ENCODE data around the gene HKDC1. TPM values are rescaled to one million over a fixed set of nuclear protein-coding genes. Genes with fewer than 3 reads are reported as not detected.
"Not testable (repeated sequence)": the region's sequence is repeated elsewhere in the genome, so short reads cannot be mapped to it uniquely, and the experiment has no call there.

The HKDC1 gene
- total RNA-seq, 1 donor from 2014 or later, result 12.0 TPM

DNA sequence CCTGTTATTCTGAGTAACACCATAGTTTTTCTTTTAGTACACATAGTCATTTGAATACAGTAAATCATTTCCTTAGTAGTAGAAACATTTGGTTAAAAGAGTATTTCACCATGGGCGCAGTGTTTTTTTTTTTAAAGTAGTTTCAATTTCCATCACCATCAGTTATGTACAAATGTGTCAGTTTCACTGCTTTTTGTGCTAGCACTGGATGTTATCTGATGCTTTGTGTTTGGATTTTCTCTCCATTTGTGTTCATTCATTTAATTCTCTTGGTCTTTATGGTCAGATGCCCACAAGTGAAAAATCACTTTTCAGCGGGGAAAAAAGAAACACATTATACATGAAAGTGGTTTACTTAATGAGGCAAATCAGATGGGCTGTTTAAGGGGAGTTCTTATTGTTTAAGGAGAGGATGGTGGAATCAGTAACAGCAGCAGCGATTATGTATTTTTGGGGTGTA, 42.2 kb downstream of the HKDC1 start:
- ATAC-seq (no peak), DNase-seq (ENCODE audit: low spot score) (no peak)
- intact Hi-C loops (cut with DNase I), result no loop called here

DNA sequence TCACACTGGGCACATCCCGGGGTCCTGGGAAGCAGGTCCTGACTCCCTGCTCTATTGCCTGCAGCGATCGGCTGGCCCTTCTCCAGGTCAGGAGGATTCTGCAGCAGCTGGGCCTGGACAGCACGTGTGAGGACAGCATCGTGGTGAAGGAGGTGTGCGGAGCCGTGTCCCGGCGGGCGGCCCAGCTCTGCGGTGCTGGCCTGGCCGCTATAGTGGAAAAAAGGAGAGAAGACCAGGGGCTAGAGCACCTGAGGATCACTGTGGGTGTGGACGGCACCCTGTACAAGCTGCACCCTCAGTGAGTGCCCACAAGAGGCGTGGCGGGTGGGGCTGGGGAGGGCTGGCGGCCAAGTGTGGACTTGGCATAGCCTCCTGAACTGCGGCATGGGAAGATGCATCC, 45.4 kb downstream of the HKDC1 start:
- DNase-seq (ENCODE audit: low spot score) (no peak), ATAC-seq (no peak)
- intact Hi-C loops (cut with DNase I), result no loop called here

DNA sequence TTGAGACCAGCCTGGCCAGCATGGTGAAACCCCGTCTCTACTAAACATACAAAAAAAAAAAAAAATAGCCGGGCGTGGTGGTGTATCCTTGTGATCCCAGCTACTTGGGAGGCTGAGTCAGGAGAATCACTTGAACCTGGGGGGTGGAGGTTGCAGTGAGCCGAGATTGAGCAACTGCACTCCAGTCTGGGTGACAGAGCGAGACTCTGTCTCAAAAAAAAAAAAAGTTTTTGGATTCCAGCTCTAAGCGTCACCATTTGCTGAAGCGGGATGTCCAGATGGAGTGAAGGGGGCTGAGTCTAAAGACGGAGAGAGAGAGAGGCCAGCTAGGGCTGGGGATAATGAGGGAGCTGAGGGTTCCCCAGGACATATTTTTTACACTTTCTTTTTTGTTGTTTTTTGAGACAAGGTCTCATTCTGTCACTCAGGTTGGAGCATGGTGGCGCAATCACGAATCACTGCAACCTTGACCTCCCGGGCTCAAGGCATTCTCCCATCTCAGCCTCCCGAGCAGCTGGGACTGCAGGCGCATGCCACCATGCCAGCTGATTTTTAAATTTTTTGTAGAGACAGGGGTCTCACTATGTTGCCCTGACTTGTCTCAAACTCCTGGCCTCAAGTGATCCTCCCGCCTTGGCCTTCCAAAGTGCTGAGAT, 48.8 kb downstream of the HKDC1 start:
- no peak for ATAC-seq
- no peak for DNase-seq (ENCODE audit: low spot score)
- intact Hi-C loops (cut with DNase I), result no loop called here

DNA sequence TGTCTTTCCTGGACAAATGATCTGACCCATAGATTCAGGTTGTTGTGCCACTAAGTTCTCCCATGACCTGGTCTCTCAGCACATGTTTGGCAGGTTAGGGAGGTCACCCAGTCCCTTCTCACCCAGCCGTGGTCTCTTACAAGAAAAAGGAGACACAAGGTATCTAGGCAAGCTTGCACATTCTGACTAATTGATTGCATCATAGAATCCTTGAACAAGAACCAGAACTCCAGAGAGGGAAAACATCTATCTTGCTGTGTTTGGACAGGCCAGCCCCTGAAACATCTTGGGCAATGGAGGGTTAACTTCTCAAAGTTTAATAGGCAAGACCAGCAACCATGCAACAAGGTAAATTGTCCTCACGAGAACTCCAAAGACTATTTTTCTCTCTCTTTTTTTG, 49.6 kb downstream of the HKDC1 start:
- DNase-seq (ENCODE audit: low spot score) (no peak), ATAC-seq (no peak)
- intact Hi-C loops (cut with DNase I), result no loop called here

DNA sequence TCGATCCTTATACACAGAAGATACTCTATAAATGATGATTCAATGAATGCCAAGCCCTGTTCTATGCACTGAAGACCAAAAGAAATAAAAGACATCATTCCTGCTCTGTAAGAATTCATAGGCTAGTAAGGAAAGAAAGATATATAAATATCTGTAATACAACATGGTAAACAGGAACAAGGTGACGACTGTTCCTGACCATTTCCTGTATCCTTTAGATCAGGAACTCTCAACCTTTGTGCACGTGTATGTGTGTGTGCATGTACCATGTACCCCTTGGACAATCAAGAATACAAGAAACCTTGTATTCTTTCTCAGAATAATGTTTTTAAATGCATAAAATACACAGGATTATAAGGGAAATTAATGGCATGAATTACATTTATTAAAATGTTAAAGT, 50.9 kb downstream of the HKDC1 start:
- DNase-seq (ENCODE audit: low spot score) (no peak), ATAC-seq (no peak)
- intact Hi-C loops (cut with DNase I), result no loop called here

DNA sequence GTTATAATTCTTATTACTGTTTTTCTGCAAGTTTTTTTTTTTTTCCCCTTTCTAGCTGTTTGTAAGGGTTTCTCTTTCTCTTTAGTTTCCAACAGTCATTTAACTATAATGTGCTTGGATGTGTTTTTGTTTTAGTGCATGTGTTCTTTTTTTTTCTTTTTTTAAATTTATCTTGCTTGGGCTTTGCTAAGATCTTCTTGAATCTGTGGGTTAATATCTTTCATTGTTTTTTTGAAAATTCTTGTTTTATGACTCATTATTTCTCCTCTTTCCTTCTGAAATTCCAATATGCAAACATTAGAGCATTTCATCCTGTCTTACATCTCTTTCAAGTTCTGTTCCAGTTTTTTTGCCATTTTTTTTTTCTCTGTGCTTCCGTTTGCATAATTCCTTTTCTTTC, 52.5 kb downstream of the HKDC1 start:
- DNase-seq (ENCODE audit: low spot score) (no peak), ATAC-seq (no peak)
- intact Hi-C loops (cut with DNase I), result no loop called here

DNA sequence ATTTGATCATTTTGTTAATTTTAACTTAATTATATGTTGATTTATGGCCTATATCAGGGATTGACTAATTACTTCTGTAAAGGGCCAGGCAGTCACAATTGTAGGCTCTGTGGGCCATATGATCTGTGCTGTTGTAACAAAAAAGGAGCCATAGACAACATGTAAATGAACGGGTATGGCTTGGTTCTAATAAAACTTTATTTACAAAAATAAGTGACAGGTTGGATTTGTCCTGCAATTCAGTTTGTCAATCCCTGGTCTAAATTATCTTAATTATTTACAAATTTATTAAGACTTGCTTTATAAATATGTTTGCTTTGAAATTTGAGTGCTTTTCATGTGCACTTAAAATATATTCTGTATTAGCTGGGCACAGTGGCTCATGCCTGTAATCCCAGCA, 55.3 kb downstream of the HKDC1 start:
- intact Hi-C loops (cut with DNase I), result no loop called here
- ATAC-seq, result no peak
- DNase-seq (ENCODE audit: low spot score), result no peak

DNA sequence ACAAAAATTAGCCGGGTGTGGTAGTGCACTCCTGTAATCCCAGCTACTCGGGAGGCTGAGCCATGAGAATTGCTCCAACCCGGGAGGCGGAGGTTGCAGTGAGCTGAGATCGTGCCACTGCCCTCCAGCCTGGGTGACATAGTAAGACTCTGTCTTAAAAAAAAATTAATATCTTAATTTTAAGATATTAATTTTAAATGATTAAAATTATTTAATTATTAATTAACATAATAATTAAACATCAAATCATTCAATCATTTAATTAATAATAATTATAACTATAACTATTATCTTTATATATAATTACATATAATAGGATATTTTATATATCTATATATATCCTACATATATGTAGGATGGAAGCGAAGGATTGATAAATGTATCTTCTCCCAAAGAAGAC, 56.4 kb downstream of the HKDC1 start:
- intact Hi-C loops (cut with DNase I), result no loop called here
- DNase-seq (ENCODE audit: low spot score) (no peak), ATAC-seq (no peak)

DNA sequence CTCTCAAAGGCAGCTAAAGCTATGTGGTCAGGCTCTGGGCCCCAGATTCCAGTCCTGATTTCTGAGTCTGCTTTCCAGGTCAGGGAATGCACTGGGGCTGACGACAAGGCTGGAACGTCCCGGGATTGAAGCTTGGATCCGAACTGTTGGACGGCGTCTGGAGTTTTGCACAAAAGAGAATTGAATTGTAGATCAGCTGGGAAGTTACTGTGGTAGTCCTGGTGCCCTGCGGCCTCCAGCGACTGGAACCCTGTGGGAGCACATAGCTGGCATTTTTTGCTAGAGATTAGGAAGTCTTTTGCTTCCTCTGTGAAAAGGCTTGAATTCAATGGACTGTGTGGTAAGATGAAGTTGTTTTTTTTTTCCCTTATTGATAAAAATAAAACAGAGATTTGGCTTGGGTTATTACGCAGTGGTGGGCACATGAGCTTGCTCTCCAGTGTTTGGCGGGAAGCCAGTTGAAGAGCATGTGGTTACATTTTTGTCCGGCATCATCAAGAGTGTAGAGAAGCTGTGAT, 58.4 kb downstream of the HKDC1 start, which contains the start of gene HK1:
TSS of gene HK1 (plus strand) at position 51 of the 518 bp plus-strand sequence.
- DNase-seq (ENCODE audit: low spot score) (no peak), ATAC-seq (peak; percentile 53)
- intact Hi-C loops (cut with DNase I), result no loop called here

DNA sequence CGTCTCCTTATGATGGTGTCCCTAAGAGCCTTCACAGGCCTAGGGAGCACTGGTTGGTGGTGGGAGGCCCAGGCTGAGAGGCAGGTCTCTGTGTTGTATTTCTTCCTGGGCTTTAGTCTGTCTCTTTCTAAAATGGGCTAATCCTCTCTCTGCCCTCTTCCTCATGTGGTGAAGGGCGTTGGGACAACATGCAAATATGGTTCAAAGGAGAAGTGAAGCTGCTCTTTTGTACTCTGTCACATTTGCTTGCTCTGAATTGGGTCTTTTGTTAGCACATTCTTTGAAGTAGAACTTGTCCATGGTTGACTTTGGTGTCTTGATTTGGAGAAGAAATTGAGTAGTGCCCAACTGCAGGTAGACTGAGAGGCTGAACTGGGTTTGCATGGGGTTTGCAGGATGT, 59.0 kb downstream of the HKDC1 start:
- ATAC-seq (peak; percentile 41), DNase-seq (ENCODE audit: low spot score) (no peak)
- intact Hi-C loops (cut with DNase I), result no loop called here

DNA sequence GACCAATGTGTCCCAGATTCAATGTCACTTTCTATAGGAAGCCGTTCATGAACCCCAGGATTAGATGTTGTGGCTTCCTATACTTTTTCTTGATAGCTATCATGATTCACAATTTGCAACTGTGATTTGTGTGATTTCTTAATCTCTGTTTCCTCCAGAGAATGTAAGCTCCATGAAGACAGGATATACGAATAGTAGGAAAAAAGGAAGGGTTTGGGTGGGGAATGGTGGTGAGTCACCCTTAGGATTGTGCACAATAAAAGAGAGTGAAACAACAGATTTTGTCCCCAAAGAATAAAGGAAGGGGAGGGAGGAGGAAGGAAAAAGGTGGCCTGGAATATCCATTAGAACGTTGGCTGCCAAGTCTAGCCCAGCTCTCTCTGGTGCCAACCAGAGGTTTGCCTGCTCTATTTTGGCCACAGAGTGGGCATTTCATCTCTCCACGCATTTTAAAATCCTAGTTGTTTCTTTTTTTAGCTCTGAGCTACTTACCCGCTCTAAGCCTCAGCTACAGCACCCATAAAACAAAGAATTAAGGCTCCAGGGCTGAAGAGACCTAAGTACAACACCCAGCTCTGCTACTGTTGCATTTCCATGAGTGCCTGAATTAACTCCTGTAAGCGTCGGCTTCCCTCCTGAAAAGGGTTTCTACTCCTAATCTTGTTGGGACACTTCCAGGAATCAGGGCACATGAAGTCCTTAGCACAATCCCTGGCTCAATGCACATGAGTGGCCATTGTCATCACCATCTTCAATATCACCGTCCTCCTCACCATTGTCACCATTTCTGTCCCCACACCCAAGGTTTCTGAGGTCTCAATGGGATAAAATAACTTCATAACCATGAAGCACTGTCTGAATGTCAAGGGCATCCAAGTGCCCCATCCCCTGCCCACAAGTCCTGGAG, 61.6 kb downstream of the HKDC1 start:
- no peak for ATAC-seq
- intact Hi-C loops (cut with DNase I), result no loop called here
- no peak for DNase-seq (ENCODE audit: low spot score)

DNA sequence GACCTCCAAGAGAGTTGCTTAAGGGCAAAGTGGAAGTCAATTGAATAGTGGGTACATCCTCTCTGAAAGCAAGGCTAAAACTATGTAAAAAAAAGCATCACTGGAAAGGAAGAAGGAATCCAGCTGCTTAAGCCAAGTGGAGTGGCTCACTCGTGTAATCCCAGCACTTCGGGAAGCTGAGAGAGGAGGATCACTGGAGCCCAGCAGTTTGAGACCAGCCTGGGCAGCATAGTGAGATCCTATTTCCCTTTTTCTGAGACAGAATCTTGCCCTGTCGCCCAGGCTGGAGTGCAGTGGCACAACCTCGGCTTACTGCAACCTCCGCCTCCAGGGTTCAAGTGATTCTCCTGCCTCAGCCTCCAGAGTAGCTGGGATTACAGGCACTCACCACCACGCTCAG, 64.3 kb downstream of the HKDC1 start:
- ATAC-seq; DNase-seq (ENCODE audit: low spot score); intact Hi-C loops (cut with DNase I): not testable (repeated sequence)

DNA sequence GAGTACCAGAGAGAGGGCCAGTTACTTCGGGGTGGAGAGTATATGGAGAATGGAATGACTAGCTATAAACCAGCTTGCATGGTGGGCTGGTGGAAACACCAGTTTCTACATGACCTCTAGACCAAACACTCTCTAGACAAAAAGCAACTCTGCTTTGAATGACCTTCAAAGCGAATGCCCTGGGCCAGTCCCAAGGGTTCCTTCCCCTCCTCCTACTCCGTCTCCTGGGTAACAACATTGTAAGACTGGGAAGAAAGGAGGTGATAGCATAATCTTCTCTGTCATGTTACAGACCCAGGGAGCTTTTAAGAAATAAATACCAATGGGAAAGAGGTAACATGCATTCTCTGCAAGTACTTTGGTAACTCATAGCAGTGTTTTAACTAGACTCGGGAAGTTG, 65.6 kb downstream of the HKDC1 start:
- intact Hi-C loops (cut with DNase I), result no loop called here
- no peak for ATAC-seq
- DNase-seq (ENCODE audit: low spot score), result no peak

DNA sequence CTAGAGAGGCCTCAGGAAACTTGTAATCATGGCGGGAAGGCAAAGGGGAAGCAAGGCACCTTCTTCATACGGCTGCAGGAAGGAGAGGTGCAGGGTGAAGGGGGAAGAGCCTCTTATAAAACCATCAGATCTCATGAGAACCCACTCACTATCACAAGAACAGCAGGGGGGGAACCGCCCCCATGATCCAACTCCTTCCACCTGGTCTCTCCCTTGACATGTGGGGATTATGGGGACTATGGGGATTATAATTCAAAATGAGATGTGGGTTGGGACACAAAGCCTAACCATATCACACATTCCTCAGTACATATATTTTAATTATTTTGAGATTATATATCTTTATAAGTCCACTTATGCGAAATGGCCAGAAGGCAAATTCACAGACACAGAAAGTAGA, 67.0 kb downstream of the HKDC1 start:
- no peak for DNase-seq (ENCODE audit: low spot score)
- intact Hi-C loops (cut with DNase I), result no loop called here
- no peak for ATAC-seq

DNA sequence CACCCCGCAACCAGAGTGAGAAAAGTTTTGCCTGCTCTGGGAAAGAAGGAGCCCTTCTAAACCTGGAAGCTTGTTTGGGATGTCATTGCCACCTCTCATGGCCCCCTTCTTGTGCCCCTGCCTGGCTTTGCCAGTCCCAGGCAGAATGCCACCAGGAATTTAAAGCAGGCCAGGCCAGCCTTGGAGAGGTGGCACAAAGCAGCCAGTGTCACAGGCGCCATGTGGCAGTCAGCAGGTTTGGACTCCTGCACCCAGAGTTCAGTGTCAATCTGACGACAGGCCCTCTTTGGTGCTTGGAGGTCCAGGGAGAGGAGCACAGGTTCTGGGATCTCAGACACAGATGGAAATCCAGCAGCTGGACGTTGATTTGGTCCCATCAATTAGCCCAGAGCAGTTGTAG, 70.9 kb downstream of the HKDC1 start:
- DNase-seq (ENCODE audit: low spot score) (no peak), ATAC-seq (no peak)
- intact Hi-C loops (cut with DNase I), result no loop called here

DNA sequence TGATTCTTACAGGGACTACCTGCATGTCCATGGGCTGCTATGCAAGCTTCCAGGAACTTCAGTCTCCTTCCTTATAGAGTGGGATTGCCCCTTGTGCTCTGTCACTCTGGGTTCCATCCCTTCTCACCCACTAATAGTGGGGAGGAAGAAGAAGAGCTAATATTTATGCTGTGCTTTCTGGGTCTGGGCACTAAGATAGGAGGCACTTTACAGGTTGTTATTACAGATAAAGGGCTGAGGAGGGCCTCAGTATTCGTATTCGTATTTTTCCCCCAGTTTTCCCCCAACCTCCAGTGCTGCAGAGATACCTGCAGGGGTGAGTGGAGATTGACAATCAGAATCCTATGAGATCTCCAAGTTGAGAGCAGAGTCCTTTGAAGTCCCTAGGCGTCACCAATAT, 72.3 kb downstream of the HKDC1 start:
- intact Hi-C loops (cut with DNase I), result no loop called here
- no peak for ATAC-seq
- DNase-seq (ENCODE audit: low spot score), result no peak

DNA sequence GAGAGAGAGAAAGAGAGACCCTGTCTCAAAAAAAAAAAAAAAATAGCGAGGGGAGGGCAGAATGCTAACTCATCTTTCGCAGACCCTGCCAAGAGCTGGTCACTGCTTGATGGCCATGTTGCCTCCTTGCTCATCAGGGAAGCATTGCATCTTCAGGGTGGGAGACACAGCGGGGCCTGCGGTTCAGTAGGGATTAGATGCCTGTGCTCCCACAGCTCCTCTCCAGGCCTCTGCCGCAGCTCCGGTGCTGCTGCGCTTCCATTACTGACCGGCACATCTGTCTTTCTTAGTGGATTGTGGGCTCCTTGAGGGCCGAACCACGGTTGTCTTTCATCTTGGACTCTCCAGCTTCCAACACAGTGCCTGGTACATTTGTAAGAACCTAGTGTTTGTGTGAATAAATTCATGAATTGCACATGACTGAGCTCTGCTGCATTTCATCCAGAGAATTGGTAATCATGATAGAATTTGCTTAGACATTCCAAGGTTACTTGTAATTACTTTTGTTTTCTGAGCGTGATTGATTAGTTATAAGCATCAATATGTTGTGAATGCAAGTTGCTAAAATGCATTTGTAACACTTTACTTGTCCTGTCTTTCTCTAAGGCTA, 75.0 kb downstream of the HKDC1 start:
- DNase-seq (ENCODE audit: low spot score) (no peak), ATAC-seq (no peak)
- intact Hi-C loops (cut with DNase I), result no loop called here

DNA sequence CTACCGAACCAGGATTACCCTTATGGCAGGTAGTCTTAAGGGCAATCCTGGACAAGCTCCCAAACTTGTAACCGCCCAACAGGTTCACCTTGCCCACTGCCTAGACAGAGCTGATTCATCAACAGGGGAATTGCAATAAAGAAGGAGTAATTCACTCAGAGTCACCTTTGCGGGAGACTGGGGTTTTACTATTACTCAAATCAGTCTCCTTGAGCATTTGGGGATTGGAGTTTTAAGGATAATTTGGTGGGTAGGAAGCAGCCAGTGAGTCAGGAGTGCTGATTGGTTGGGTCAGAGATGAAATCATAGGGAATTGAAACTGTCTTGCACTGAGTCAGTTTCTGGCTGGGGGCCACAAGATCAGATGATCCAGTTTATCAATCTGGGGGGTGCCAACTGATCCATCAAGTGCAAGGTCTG, 83.5 kb downstream of the HKDC1 start:
- DNase-seq (ENCODE audit: low spot score), result no peak
- intact Hi-C loops (cut with DNase I), result no loop called here
- ATAC-seq, result no peak

DNA sequence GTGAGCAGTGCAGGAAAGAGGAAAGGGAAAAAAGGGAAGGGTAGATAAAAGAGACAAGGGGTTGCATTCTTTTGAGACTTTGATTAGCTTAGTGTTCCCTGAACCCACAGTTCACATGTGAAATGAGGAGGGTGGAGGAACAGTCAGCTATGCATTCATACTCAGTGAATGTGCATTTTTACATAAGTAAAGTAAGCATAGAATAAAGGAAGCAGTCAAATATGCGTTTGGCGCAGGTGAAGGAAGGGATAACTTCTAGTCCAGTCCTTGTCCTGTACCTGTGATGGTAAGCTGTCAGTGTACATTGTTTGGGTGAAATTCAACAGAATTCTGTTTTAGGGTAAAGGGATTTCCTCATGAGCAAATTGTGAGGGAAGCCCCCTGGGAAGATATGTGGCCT, 86.3 kb downstream of the HKDC1 start:
- no peak for ATAC-seq
- intact Hi-C loops (cut with DNase I), result no loop called here
- no peak for DNase-seq (ENCODE audit: low spot score)

DNA sequence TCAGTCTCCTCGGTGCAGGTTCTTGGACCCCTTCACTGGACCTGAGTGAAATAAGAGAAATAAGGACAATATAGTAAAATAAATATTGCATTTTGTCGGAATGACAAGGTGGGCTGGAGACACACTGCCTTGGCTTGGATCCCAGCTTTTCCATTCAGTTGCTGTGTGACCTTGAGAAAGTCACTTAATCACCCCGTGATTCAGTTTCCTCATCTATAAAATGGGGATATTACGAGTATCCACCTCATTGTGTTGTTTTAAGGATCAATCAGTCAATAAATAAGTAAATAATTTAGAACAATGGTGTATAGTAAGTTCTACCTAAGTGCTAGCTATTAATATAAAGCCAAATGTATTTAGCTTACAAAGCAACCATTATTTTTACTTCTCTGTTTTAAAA, 87.3 kb downstream of the HKDC1 start:
- ATAC-seq (no peak), DNase-seq (ENCODE audit: low spot score) (no peak)
- intact Hi-C loops (cut with DNase I), result no loop called here
